ENCODE results near the gene MAST4.

MAST4 gene

DNA sequence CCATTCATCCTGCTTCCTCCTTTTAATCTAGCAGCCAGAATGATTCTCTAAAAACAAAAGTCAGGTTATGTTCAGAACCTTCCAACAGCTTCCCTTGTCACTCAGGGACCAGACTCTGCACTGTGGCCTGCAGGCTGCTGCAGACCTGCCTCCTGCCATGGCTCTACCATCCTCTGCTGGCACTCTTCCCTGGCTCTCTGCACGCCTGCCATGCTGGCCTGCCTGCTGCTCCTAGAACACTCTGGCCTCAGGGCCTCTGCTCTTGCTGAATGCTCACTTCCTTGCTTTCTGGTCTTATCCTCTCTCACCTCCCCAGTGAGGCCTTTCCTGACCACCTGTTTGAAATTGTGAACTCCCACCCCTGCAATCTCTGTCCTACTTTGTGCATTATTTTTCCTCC, 451.0 kb downstream of the MAST4 start:
- Histone ChIP-seq H3K27ac (ENCODE audit: low read depth, low read length) (no peak overlapping the region), H3K4me3 (ENCODE audit: low read depth in 1 of 2, low read length in 2 of 2) (no peak overlapping the region), H3K9ac (ENCODE audit: low read length) (no peak overlapping the region), H3K4me1 (ENCODE audit: insufficient read depth, low read length) (peaks cover 16% of the 10 kb centered on the region), H3K9me3 (ENCODE audit: low read length) (no peaks in the 10 kb centered on the region), H3K27me3 (ENCODE audit: control insufficient read depth in 1 of 2, insufficient read depth in 2 of 2, low read length in 2 of 2) (no peaks in the 10 kb centered on the region), H3K36me3 (ENCODE audit: insufficient read depth, low read length) (no peaks in the 10 kb centered on the region)

- Histone ChIP-seq H3K4me1 (ENCODE audit: insufficient read depth, low read length) (peaks cover 12% of the 10 kb centered on the region), H3K36me3 (ENCODE audit: insufficient read depth, low read length) (no peaks in the 10 kb centered on the region), H3K27ac (ENCODE audit: low read depth, low read length) (no peak overlapping the region), H3K4me3 (ENCODE audit: low read depth in 1 of 2, low read length in 2 of 2) (no peak overlapping the region), H3K27me3 (ENCODE audit: control insufficient read depth in 1 of 2, insufficient read depth in 2 of 2, low read length in 2 of 2) (no peaks in the 10 kb centered on the region), H3K9me3 (ENCODE audit: low read length) (no peaks in the 10 kb centered on the region), H3K9ac (ENCODE audit: low read length) (no peak overlapping the region)
Observed at GRCh38 chr5:67047616-67048015, 451.4 kb downstream of the MAST4 start.

DNA sequence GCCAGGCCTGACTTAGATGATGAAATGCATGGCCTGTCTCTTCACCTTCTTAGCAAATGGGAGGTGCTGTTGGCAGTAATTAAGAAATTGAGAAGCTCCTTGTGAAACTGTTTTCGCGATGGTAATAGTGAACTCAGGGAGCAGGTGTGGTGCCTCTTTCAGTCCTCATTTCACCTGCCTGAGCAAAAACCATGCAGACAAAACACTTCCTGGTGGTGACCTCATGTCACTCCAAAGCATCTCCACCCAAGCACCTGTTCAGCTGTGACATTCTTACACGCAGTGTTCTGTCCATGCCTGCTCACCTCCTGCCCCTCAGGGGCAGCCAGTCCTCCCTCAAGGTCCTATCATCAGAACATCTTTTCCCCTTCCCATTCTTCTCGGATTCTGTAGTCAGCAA, 453.9 kb downstream of the MAST4 start:
- H3K9ac ChIP-seq (ENCODE audit: low read length), result no peak overlapping the region
- peaks cover 10% of the 10 kb centered on the region for H3K4me1 ChIP-seq (ENCODE audit: insufficient read depth, low read length)
- no peaks in the 10 kb centered on the region for H3K36me3 ChIP-seq (ENCODE audit: insufficient read depth, low read length)
- H3K27me3 ChIP-seq (ENCODE audit: control insufficient read depth in 1 of 2, insufficient read depth in 2 of 2, low read length in 2 of 2), result no peaks in the 10 kb centered on the region
- H3K4me3 ChIP-seq (ENCODE audit: low read depth in 1 of 2, low read length in 2 of 2), result no peak overlapping the region
- H3K9me3 ChIP-seq (ENCODE audit: low read length), result no peaks in the 10 kb centered on the region
- no peak overlapping the region for H3K27ac ChIP-seq (ENCODE audit: low read depth, low read length)

- Histone ChIP-seq H3K36me3 (ENCODE audit: insufficient read depth, low read length) (no peaks in the 10 kb centered on the region), H3K4me3 (ENCODE audit: low read depth in 1 of 2, low read length in 2 of 2) (no peak overlapping the region), H3K9ac (ENCODE audit: low read length) (no peak overlapping the region), H3K9me3 (ENCODE audit: low read length) (no peaks in the 10 kb centered on the region), H3K27ac (ENCODE audit: low read depth, low read length) (no peak overlapping the region), H3K27me3 (ENCODE audit: control insufficient read depth in 1 of 2, insufficient read depth in 2 of 2, low read length in 2 of 2) (no peaks in the 10 kb centered on the region), H3K4me1 (ENCODE audit: insufficient read depth, low read length) (peaks cover 10% of the 10 kb centered on the region)
Observed at GRCh38 chr5:67050635-67051034, 454.4 kb downstream of the MAST4 start.

DNA sequence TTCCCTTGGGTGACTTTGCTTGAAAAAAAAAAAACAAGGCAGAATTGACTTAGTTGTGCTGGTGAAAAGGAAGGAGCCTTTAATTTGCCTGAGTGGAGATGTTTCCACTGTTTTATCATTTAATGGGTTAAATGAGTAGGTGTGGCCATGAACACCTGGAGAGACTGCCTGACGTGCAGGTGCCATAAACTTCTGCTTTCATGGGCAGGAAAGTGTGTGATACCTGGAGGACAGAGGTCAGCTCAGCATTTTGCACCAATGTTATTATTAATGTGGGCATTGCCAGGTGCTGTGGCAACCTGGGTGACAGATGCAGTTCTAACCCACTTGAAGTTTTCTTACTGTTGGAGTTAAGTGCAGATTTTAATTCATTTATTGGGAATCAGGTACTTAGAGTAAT, 455.0 kb downstream of the MAST4 start:
- Histone ChIP-seq H3K36me3 (ENCODE audit: insufficient read depth, low read length) (no peaks in the 10 kb centered on the region), H3K4me3 (ENCODE audit: low read depth in 1 of 2, low read length in 2 of 2) (no peak overlapping the region), H3K4me1 (ENCODE audit: insufficient read depth, low read length) (peaks cover 10% of the 10 kb centered on the region), H3K27me3 (ENCODE audit: control insufficient read depth in 1 of 2, insufficient read depth in 2 of 2, low read length in 2 of 2) (no peaks in the 10 kb centered on the region), H3K9me3 (ENCODE audit: low read length) (no peaks in the 10 kb centered on the region), H3K27ac (ENCODE audit: low read depth, low read length) (no peak overlapping the region), H3K9ac (ENCODE audit: low read length) (no peak overlapping the region)

GRCh38 chr5:67052034-67052433, 455.8 kb downstream of the MAST4 start:
- Histone ChIP-seq H3K9me3 (ENCODE audit: low read length) (no peaks in the 10 kb centered on the region), H3K27ac (ENCODE audit: low read depth, low read length) (no peak overlapping the region), H3K4me3 (ENCODE audit: low read depth in 1 of 2, low read length in 2 of 2) (no peak overlapping the region), H3K4me1 (ENCODE audit: insufficient read depth, low read length) (peaks cover 9% of the 10 kb centered on the region), H3K36me3 (ENCODE audit: insufficient read depth, low read length) (no peaks in the 10 kb centered on the region), H3K9ac (ENCODE audit: low read length) (no peak overlapping the region), H3K27me3 (ENCODE audit: control insufficient read depth in 1 of 2, insufficient read depth in 2 of 2, low read length in 2 of 2) (no peaks in the 10 kb centered on the region)

GRCh38 chr5:67053229-67053628, 457.0 kb downstream of the MAST4 start:
- H3K27me3 ChIP-seq (ENCODE audit: control insufficient read depth in 1 of 2, insufficient read depth in 2 of 2, low read length in 2 of 2), result no peaks in the 10 kb centered on the region
- H3K9ac ChIP-seq (ENCODE audit: low read length), result no peak overlapping the region
- H3K27ac ChIP-seq (ENCODE audit: low read depth, low read length), result no peak overlapping the region
- H3K4me3 ChIP-seq (ENCODE audit: low read depth in 1 of 2, low read length in 2 of 2), result no peak overlapping the region
- no peaks in the 10 kb centered on the region for H3K9me3 ChIP-seq (ENCODE audit: low read length)
- H3K36me3 ChIP-seq (ENCODE audit: insufficient read depth, low read length), result no peaks in the 10 kb centered on the region
- H3K4me1 ChIP-seq (ENCODE audit: insufficient read depth, low read length), result no peaks in the 10 kb centered on the region

GRCh38 chr5:67058998-67059743, 463.0 kb downstream of the MAST4 start:
- no peak overlapping the region for H3K4me3 ChIP-seq (ENCODE audit: low read depth in 1 of 2, low read length in 2 of 2)
- no peaks in the 10 kb centered on the region for H3K4me1 ChIP-seq (ENCODE audit: insufficient read depth, low read length)
- H3K36me3 ChIP-seq (ENCODE audit: insufficient read depth, low read length), result no peaks in the 10 kb centered on the region
- H3K9ac ChIP-seq (ENCODE audit: low read length), result no peak overlapping the region
- H3K9me3 ChIP-seq (ENCODE audit: low read length), result no peaks in the 10 kb centered on the region
- H3K27me3 ChIP-seq (ENCODE audit: control insufficient read depth in 1 of 2, insufficient read depth in 2 of 2, low read length in 2 of 2), result no peaks in the 10 kb centered on the region
- H3K27ac ChIP-seq (ENCODE audit: low read depth, low read length), result no peak overlapping the region

DNA sequence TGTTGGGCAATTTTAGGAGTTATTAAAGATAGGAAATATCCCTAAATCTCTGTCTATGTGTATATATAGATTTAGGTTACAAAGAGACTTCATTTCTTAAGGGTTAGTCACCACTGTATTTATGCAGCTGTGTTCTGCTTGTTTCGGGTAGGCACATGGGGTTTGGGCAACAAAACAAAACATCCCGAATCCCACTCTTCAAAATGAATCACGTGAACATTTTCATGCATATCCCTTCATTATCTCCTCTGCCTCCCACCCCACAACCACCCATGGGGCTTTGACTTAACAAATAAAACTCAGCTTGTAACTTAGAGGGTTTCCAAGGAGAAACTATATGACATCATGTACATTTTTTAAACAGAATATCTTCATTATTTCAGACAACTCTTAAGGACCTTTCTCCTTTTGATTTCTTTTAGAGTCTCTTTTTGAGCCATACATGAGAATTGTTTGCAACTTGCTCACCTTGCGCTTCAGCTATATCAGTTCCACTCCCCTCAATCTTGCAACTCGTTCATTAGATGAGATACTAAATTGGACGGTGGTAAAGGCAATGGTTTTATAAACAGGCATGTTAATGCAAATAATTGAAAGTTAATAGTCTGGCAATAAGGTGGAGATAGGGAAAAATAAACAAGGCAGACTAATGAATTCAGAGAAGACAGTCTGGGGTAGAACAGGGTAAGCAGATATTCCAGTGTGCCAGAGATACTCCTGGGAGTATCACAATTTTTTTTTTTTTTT, 463.7 kb downstream of the MAST4 start:
- Histone ChIP-seq H3K36me3 (ENCODE audit: insufficient read depth, low read length) (no peaks in the 10 kb centered on the region), H3K4me1 (ENCODE audit: insufficient read depth, low read length) (no peaks in the 10 kb centered on the region), H3K4me3 (ENCODE audit: low read depth in 1 of 2, low read length in 2 of 2) (no peak overlapping the region), H3K27ac (ENCODE audit: low read depth, low read length) (no peak overlapping the region), H3K9me3 (ENCODE audit: low read length) (no peaks in the 10 kb centered on the region), H3K9ac (ENCODE audit: low read length) (no peak overlapping the region), H3K27me3 (ENCODE audit: control insufficient read depth in 1 of 2, insufficient read depth in 2 of 2, low read length in 2 of 2) (no peaks in the 10 kb centered on the region)

GRCh38 chr5:67061511-67061910, 465.3 kb downstream of the MAST4 start:
- Histone ChIP-seq H3K9me3 (ENCODE audit: low read length) (no peaks in the 10 kb centered on the region), H3K36me3 (ENCODE audit: insufficient read depth, low read length) (no peaks in the 10 kb centered on the region), H3K4me3 (ENCODE audit: low read depth in 1 of 2, low read length in 2 of 2) (no peak overlapping the region), H3K27me3 (ENCODE audit: control insufficient read depth in 1 of 2, insufficient read depth in 2 of 2, low read length in 2 of 2) (no peaks in the 10 kb centered on the region), H3K27ac (ENCODE audit: low read depth, low read length) (no peak overlapping the region), H3K4me1 (ENCODE audit: insufficient read depth, low read length) (no peaks in the 10 kb centered on the region), H3K9ac (ENCODE audit: low read length) (no peak overlapping the region)

DNA sequence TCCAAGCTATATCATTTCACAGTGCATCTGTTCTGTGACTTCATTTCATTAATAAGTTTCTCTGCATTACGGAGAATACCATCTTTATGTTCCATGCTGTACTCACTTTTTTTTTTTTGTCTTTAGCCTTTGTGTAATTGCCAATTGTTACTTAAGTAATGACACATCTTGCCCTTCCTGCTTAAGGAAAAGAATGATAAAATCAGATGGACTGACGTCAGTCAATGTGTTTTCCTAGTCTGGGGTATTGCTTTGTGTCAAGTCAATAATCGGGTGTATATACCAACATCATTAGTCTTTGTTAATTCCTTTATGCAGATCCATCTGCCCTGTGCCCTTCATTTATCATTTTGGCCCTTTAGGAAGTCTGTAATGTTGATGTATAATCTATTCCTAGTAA, 466.9 kb downstream of the MAST4 start:
- H3K4me1 ChIP-seq (ENCODE audit: insufficient read depth, low read length), result no peaks in the 10 kb centered on the region
- no peak overlapping the region for H3K4me3 ChIP-seq (ENCODE audit: low read depth in 1 of 2, low read length in 2 of 2)
- no peaks in the 10 kb centered on the region for H3K27me3 ChIP-seq (ENCODE audit: control insufficient read depth in 1 of 2, insufficient read depth in 2 of 2, low read length in 2 of 2)
- H3K27ac ChIP-seq (ENCODE audit: low read depth, low read length), result no peak overlapping the region
- no peaks in the 10 kb centered on the region for H3K36me3 ChIP-seq (ENCODE audit: insufficient read depth, low read length)
- no peak overlapping the region for H3K9ac ChIP-seq (ENCODE audit: low read length)
- H3K9me3 ChIP-seq (ENCODE audit: low read length), result no peaks in the 10 kb centered on the region

GRCh38 chr5:67063791-67064190, 467.6 kb downstream of the MAST4 start:
- no peaks in the 10 kb centered on the region for H3K27me3 ChIP-seq (ENCODE audit: control insufficient read depth in 1 of 2, insufficient read depth in 2 of 2, low read length in 2 of 2)
- no peak overlapping the region for H3K27ac ChIP-seq (ENCODE audit: low read depth, low read length)
- H3K4me1 ChIP-seq (ENCODE audit: insufficient read depth, low read length), result no peaks in the 10 kb centered on the region
- no peak overlapping the region for H3K4me3 ChIP-seq (ENCODE audit: low read depth in 1 of 2, low read length in 2 of 2)
- no peak overlapping the region for H3K9ac ChIP-seq (ENCODE audit: low read length)
- no peaks in the 10 kb centered on the region for H3K9me3 ChIP-seq (ENCODE audit: low read length)
- no peaks in the 10 kb centered on the region for H3K36me3 ChIP-seq (ENCODE audit: insufficient read depth, low read length)
